Measurements from ENCODE around the gene SLC26A1. TPM values are rescaled to one million over a fixed set of nuclear protein-coding genes. Genes with fewer than 3 reads are reported as not detected.

The SLC26A1 gene
- total and polyA plus RNA-seq, 2 of the 13 experiments (the other 11 are each of a cell fraction or from before 2014, with no cell fraction given), result 5.4 to 22.9 TPM

GRCh38 chr4:992297-993110, 700 bp downstream of the SLC26A1 start (continued):
- TF ChIP-seq ZBTB40 (IDR thresholded peaks at IDR 0.05), result no peak
- TF ChIP-seq ZBTB40 (CRISPR knock-in tag; IDR thresholded peaks at IDR 0.05), result no peak; the same call in 1 of the 2 replicates
- peak; percentile 79 for TF ChIP-seq ZNF816 (CRISPR knock-in tag; IDR thresholded peaks at IDR 0.05; ENCODE audit: borderline replicate concordance)
- peak; percentile 85 for TF ChIP-seq KAT7 (CRISPR knock-in tag; IDR thresholded peaks at IDR 0.05; ENCODE audit: borderline replicate concordance)
- TF ChIP-seq ZBTB34 (CRISPR knock-in tag; IDR thresholded peaks at IDR 0.05), result no peak
- 0 out of 2 replicates have a peak, but pooled peaks have one; percentile 14 for TF ChIP-seq ZNF891 (CRISPR knock-in tag; IDR thresholded peaks at IDR 0.05)
- TF ChIP-seq ZNF747 (CRISPR knock-in tag; IDR thresholded peaks at IDR 0.05; ENCODE audit: borderline replicate concordance), result peak; percentile 77; the same call in 1 of the 2 replicates
- TF ChIP-seq CHD4 (IDR thresholded peaks at IDR 0.05; ENCODE audit: borderline replicate concordance, low read length), result no peak
- no peak for TF ChIP-seq ARHGAP35 (CRISPR knock-in tag; IDR thresholded peaks at IDR 0.05; ENCODE audit: borderline replicate concordance)
- no peak for TF ChIP-seq SMARCC2 (IDR thresholded peaks at IDR 0.05)
- TF ChIP-seq DDIT3 (CRISPR knock-in tag; IDR thresholded peaks at IDR 0.05), result 0 out of 2 replicates have a peak, but pooled peaks have one; percentile 56
- TF ChIP-seq CEBPG (CRISPR knock-in tag; IDR thresholded peaks at IDR 0.05), result peak; percentile 60; the same call in 1 of the 2 replicates
- no peak; the same call in 1 of the 2 replicates for TF ChIP-seq KDM5A (IDR thresholded peaks at IDR 0.05; ENCODE audit: borderline replicate concordance, low read length)
- TF ChIP-seq REPIN1 (CRISPR knock-in tag; IDR thresholded peaks at IDR 0.05; ENCODE audit: borderline replicate concordance, low read depth), result no peak
- peak; percentile 100 for TF ChIP-seq ETV5 (CRISPR knock-in tag; IDR thresholded peaks at IDR 0.05; ENCODE audit: borderline replicate concordance)
- TF ChIP-seq ZNF329 (CRISPR knock-in tag; IDR thresholded peaks at IDR 0.05; ENCODE audit: low read depth), result no peak
- TF ChIP-seq ZNF709 (CRISPR knock-in tag; IDR thresholded peaks at IDR 0.05), result peak; percentile 71

Data from HepG2 (cell line).